HG03521 (cell line): Measurements from ENCODE around the gene TGDS.
A peak's percentile ranks its signal among the peaks of the same experiment; 100 is the strongest.

Experiments used
- ATAC-seq: cut with Tn5 transposase; IDR thresholded peaks from one replicate; pipeline ENCODE4 v1.9.1; 2021; ENCODE audit warnings: mild to moderate bottlenecking, moderate library complexity; ENCODE audit not compliant: unreplicated experiment

The TGDS gene

GRCh38 chr13:94601446-94602431 is 5.8 kb upstream of the TGDS start, which contains the start of gene GPR180:
TSS of gene GPR180 (plus strand) at chr13:94601857. CDS start at chr13:94601928, 71 bp downstream.
- ATAC-seq, result peak; percentile 100

- ATAC-seq, result no peak
Observed at GRCh38 chr13:94599877-94600276, 3.9 kb upstream of the TGDS start.

GRCh38 chr13:94598281-94598680 is 2.3 kb upstream of the TGDS start:
- ATAC-seq, result no peak

- no peak for ATAC-seq
Observed at GRCh38 chr13:94596575-94596971, 621 bp upstream of the TGDS start.

GRCh38 chr13:94595001-94595949 is 677 bp downstream of the TGDS start:
- peak; percentile 49 for ATAC-seq

- ATAC-seq, result no peak
Observed at GRCh38 chr13:94590744-94591143, 5.2 kb downstream of the TGDS start.

GRCh38 chr13:94588541-94588940 is 7.4 kb downstream of the TGDS start:
- no peak for ATAC-seq

GRCh38 chr13:94586371-94586770 is 9.6 kb downstream of the TGDS start:
- ATAC-seq, result no peak

- ATAC-seq, result no peak
Observed at GRCh38 chr13:94585543-94586101, 10.3 kb downstream of the TGDS start.

GRCh38 chr13:94583926-94584325 is 12.0 kb downstream of the TGDS start:
- ATAC-seq, result no peak

- ATAC-seq, result no peak
Observed at GRCh38 chr13:94579063-94579462, 16.9 kb downstream of the TGDS start.

- no peak for ATAC-seq
Observed at GRCh38 chr13:94569615-94570014, 26.3 kb downstream of the TGDS start.

- no peak for ATAC-seq
Observed at GRCh38 chr13:94568443-94568842, 27.5 kb downstream of the TGDS start.

GRCh38 chr13:94567581-94567980 is 28.4 kb downstream of the TGDS start:
- no peak for ATAC-seq

- ATAC-seq, result no peak
Observed at GRCh38 chr13:94561126-94561525, 34.8 kb downstream of the TGDS start.

GRCh38 chr13:94560116-94560515 is 35.8 kb downstream of the TGDS start:
- no peak for ATAC-seq

GRCh38 chr13:94559222-94559795 is 36.6 kb downstream of the TGDS start:
- no peak for ATAC-seq

- no peak for ATAC-seq
Observed at GRCh38 chr13:94558716-94559115, 37.2 kb downstream of the TGDS start.

- no peak for ATAC-seq
Observed at GRCh38 chr13:94557684-94558235, 38.2 kb downstream of the TGDS start.

GRCh38 chr13:94556621-94557020 is 39.3 kb downstream of the TGDS start:
- no peak for ATAC-seq
